Inflammatory macrophage treated with lipopolysaccharide for 4 hours (primary cell): ENCODE results near the gene PLA2G4F.

ENCODE experiments used
- DNase-seq: peaks from one replicate; pipeline ENCODE4 v3.0.0-alpha.2; 2020

The PLA2G4F gene

GRCh38 chr15:42131006-42131405 lies 25.4 kb downstream of the PLA2G4F start:
- DNase-seq: no peak

GRCh38 chr15:42130246-42130986 lies 26.0 kb downstream of the PLA2G4F start:
- no peak for DNase-seq

- DNase-seq: no peak
These were observed 27.1 kb downstream of the PLA2G4F start for GRCh38 chr15:42129364-42129763.

- no peak for DNase-seq
These were observed 28.0 kb downstream of the PLA2G4F start for GRCh38 chr15:42128476-42128875.

- no peak for DNase-seq
These were observed 32.9 kb downstream of the PLA2G4F start for GRCh38 chr15:42123546-42123945.

- DNase-seq: no peak
These were observed 34.8 kb downstream of the PLA2G4F start for GRCh38 chr15:42121682-42122081.

- DNase-seq: peak; percentile 22
These were observed 35.4 kb downstream of the PLA2G4F start for GRCh38 chr15:42121021-42121420.

- DNase-seq: no peak
These were observed 36.2 kb downstream of the PLA2G4F start for GRCh38 chr15:42120285-42120684.

GRCh38 chr15:42119446-42119760 lies 37.0 kb downstream of the PLA2G4F start:
- no peak for DNase-seq

- DNase-seq: no peak
These were observed 37.6 kb downstream of the PLA2G4F start for GRCh38 chr15:42118650-42119445.

GRCh38 chr15:42111924-42112323 lies 44.5 kb downstream of the PLA2G4F start:
- peak; percentile 66 for DNase-seq

- DNase-seq: peak; percentile 0
These were observed 46.1 kb downstream of the PLA2G4F start for GRCh38 chr15:42110367-42110766.

GRCh38 chr15:42108806-42109205 lies 47.6 kb downstream of the PLA2G4F start:
- DNase-seq: peak; percentile 45

GRCh38 chr15:42108189-42108588 lies 48.2 kb downstream of the PLA2G4F start:
- no peak for DNase-seq

- no peak for DNase-seq
These were observed 49.0 kb downstream of the PLA2G4F start for GRCh38 chr15:42107473-42107872.

- peak; percentile 34 for DNase-seq
These were observed 50.1 kb downstream of the PLA2G4F start for GRCh38 chr15:42106288-42106687.

GRCh38 chr15:42104095-42104891 lies 52.1 kb downstream of the PLA2G4F start:
- peak; percentile 5 for DNase-seq

GRCh38 chr15:42102646-42103235 lies 53.7 kb downstream of the PLA2G4F start:
- DNase-seq: peak; percentile 38

GRCh38 chr15:42101861-42102260 lies 54.6 kb downstream of the PLA2G4F start:
- peak; percentile 2 for DNase-seq

GRCh38 chr15:42100021-42100800 lies 56.2 kb downstream of the PLA2G4F start:
- DNase-seq: peak; percentile 74

- DNase-seq: no peak
These were observed 59.4 kb downstream of the PLA2G4F start for GRCh38 chr15:42097018-42097417.

GRCh38 chr15:42094512-42094963 lies 61.9 kb downstream of the PLA2G4F start, which contains the start of gene PLA2G4D:
Gene PLA2G4D (minus strand): TSS chr15:42094562. CDS start chr15:42094459, 103 bp downstream.
- no peak for DNase-seq
